Vagina (tissue), 2 donors: ENCODE data around the gene ZNF804B.

Experiments
- CTCF ChIP-seq, 3 experiments: fragments of 450-650 bp in 2 of 3; fragments of 200-600 bp in 1 of 3; sonication (generic) in 1 of 3; IDR thresholded peaks; one replicate each; pipeline ENCODE4 v1.5.1; 2017 to 2019; ENCODE audit warnings: antibody characterized with exemption in 3 of 3, mild to moderate bottlenecking in 2 of 3, moderate library complexity in 2 of 3
- POLR2A ChIP-seq, 2 donors: fragments of 450-650 bp; IDR thresholded peaks; one replicate each; pipeline ENCODE4 v1.6.1; 2017; ENCODE audit warnings: antibody characterized with exemption in 2 of 2, mild to moderate bottlenecking in 2 of 2, moderate library complexity in 2 of 2

- TF ChIP-seq CTCF (IDR thresholded peaks at IDR 0.05) = no peak
- TF ChIP-seq POLR2A (IDR thresholded peaks at IDR 0.05) = no peak
Observed at GRCh38 chr7:88801046-88801445, 41.5 kb downstream of the ZNF804B start.
